Psoas muscle (tissue), 8 donors: ENCODE measurements around the gene STARD5. TPM values are rescaled to one million over a fixed set of nuclear protein-coding genes. Genes with fewer than 3 reads are reported as not detected.

Experiments used
- ATAC-seq, 4 donors: fragments of 200-7000 bp; cut with Tn5 transposase; one replicate each; pipeline ENCODE4 v1.9.1; 2020; ENCODE audit warnings: moderate library complexity in 3 of 4, mild to moderate bottlenecking in 2 of 4
- DNase-seq, 2 donors: peaks; one replicate each; pipeline ENCODE4 v3.0.0-alpha.2; 2020
- H3K27ac ChIP-seq: fragments of 200-600 bp; one replicate; pipeline ENCODE4 v1.8.0; 2022
- H3K27me3 ChIP-seq, 3 donors: fragments of 200-600 bp in 1 of 3; one replicate each; pipeline versions ENCODE4 v1.6.1 to v1.8.0; 2013 to 2022; ENCODE audit warnings: low read length in 2 of 3, mild to moderate bottlenecking in 2 of 3, moderate library complexity in 1 of 3; ENCODE audit not compliant: insufficient read depth in 3 of 3
- H3K36me3 ChIP-seq, 2 donors: fragments of 200-600 bp in 1 of 2; one replicate each; pipeline versions ENCODE4 v1.6.1 to v1.8.0; 2013 to 2022; ENCODE audit warnings: low read depth in 1 of 2, mild to moderate bottlenecking in 1 of 2, moderate library complexity in 1 of 2; ENCODE audit not compliant: insufficient read depth in 1 of 2
- H3K4me1 ChIP-seq: fragments of 200-600 bp; one replicate; pipeline ENCODE4 v1.8.0; 2022
- H3K4me3 ChIP-seq: fragments of 200-600 bp; one replicate; pipeline ENCODE4 v1.8.0; 2022; ENCODE audit warnings: mild to moderate bottlenecking
- H3K9me3 ChIP-seq: fragments of 200-600 bp; one replicate; pipeline ENCODE4 v1.8.0; 2022
- WGBS, 3 donors: extraction: QIAGEN DNeasy Blood & Tissue Kit; methylation state at CpG; one replicate each; pipeline versions ENCODE4 v1.1.6 to v1.1.7; 2013; 5-methylcytosine and 5-hydroxymethylcytosine counted together
- intact Hi-C, 2 donors: fragments of 100-400 bp; cut with DNase I; formaldehyde crosslinking; loops; one replicate each; pipeline versions ENCODE4 v1.11.0 to v1.14.2; 2022
- polyA plus RNA-seq, 3 donors: library from polyadenylated mRNA; stranded (reverse); fragments of 200-250 nt; gene quantifications; one replicate each; pipeline ENCODE4 v1.2.3, GENCODE V29; 2013
- total RNA-seq, 4 donors: library from RNA; stranded (reverse); fragmentation: NEBNext Ultra II Directional in 2 of 4; extraction: Animal tissue kit (Norgen Biotek cat#: 25700) in 2 of 4; gene quantifications; one replicate each; pipeline versions ENCODE4 v1.2.1 to v1.2.4, GENCODE V29; 2021 to 2023
- TF ChIP-seq, protein P1 (sequence below): fragments of 200-600 bp; IDR thresholded peaks from one replicate; pipeline ENCODE4 v1.8.0; 2022; ENCODE audit warnings: antibody characterized with exemption
- donor health status: healthy with polysubstance abuse.
- donor health status: DM: no; HTN: no; CAD: no; lungs with moderate emphysema.
- donor health status: Bipolar disorder and iron deficiency.
- donor health status: healthy.
- donor health status: DM: yes; HTN: yes; CAD: no.
- donor health status: DM: no; HTN: no; CAD: no.
- donor health status: DM: no; HTN: no; CAD: no.
- donor health status: DM: yes; HTN: yes; CAD: no.

The STARD5 gene
- total and polyA plus RNA-seq, 7 donors, result 0.25 to 1.9 (median 0.64) TPM

DNA sequence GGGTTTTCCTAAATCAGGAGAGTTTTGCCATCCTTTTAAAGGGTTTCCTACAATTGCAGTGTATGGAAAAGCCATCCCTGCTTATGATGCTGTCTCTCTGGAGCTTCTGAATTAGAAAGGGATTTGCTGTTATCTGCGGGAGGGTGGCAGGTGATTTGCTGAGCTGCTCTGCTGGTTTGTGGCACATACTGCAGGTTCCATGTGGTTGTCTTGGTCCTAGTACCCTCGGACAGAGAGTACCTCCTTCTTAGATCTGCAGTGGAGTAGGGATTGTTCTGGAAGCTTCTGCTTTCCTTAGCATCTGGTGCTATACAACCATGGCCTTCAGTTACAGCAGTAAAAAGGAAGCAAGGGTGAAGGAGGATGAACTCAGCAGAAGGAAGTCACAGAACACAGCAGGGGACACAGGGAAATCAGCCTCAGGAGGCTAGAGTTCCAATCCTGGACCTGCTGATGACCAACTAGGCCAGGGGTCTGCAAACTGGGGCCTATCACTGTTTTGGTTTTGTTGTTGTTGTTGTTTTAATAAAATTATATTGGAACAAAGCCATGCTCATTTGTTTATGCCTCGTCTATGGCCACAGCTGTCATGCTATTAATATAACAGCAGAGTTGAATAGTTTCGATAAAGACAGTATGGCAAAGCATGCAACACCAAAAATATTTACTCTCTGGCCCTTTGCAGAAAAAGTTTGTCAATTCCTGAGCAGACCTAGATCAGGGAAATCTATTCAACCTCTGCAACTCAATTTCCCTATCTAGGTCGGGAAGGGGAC is 39.5 kb downstream of the STARD5 start:
- no peaks in the 10 kb centered on the region for H3K27me3 ChIP-seq
- ATAC-seq (no peak), DNase-seq (no peak)
- no peak overlapping the region for H3K27ac ChIP-seq
- no peaks in the 10 kb centered on the region for H3K4me1 ChIP-seq
- no peaks in the 10 kb centered on the region for H3K36me3 ChIP-seq
- H3K4me3 ChIP-seq, result no peak overlapping the region
- 51 to 53% (median 52%) methylated on average over 5 of the region's 5 CpGs for WGBS, 3 donors
- no peaks in the 10 kb centered on the region for H3K9me3 ChIP-seq
- intact Hi-C loops, result no loop called here
- TF ChIP-seq, protein P1, sequence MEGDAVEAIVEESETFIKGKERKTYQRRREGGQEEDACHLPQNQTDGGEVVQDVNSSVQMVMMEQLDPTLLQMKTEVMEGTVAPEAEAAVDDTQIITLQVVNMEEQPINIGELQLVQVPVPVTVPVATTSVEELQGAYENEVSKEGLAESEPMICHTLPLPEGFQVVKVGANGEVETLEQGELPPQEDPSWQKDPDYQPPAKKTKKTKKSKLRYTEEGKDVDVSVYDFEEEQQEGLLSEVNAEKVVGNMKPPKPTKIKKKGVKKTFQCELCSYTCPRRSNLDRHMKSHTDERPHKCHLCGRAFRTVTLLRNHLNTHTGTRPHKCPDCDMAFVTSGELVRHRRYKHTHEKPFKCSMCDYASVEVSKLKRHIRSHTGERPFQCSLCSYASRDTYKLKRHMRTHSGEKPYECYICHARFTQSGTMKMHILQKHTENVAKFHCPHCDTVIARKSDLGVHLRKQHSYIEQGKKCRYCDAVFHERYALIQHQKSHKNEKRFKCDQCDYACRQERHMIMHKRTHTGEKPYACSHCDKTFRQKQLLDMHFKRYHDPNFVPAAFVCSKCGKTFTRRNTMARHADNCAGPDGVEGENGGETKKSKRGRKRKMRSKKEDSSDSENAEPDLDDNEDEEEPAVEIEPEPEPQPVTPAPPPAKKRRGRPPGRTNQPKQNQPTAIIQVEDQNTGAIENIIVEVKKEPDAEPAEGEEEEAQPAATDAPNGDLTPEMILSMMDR, result no peak

DNA sequence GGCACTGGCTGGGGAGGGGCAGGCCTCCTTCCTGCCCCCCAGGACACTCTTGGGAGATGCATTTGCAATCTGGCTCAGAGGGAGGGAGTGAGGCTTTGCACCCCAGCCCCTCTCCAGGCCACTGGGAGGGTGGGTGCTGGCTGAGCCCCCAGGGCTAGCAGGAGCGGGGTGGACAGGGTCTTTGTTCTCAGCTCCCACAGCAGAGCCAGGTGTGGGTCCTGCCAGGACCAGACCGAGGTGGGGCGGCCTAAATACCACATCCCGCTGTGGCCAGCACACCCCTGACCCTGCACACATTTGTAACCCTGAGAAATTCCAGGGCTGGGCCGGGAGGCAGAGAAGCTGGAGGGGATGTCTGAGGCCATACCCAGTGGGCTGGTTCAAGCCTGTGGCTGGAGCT is 41.0 kb downstream of the STARD5 start:
- Histone ChIP-seq H3K4me3 (no peak overlapping the region), H3K36me3 (no peaks in the 10 kb centered on the region), H3K9me3 (no peaks in the 10 kb centered on the region), H3K4me1 (no peaks in the 10 kb centered on the region), H3K27me3 (no peaks in the 10 kb centered on the region), H3K27ac (no peak overlapping the region)
- TF ChIP-seq, protein P1, result no peak
- WGBS, 3 donors, result 85 to 95% (median 90%) methylated on average over 5 of the region's 5 CpGs
- DNase-seq, result no peak
- intact Hi-C loops, result no loop called here
- ATAC-seq, result no peak

DNA sequence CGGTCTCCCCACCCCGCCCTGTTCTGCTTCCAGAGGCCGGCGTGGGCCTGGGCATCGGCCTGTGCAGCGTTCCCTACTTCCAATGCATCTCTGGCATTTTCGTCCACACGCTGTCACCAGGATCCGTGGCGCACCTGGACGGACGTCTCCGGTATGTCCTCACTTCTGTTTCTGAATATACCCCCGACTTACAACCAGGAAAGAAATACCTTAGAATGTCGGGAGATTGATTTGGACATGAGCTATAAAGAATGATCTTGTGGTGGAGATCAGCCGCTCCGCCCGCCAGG is 41.4 kb downstream of the STARD5 start:
- intact Hi-C loops, result no loop called here

DNA sequence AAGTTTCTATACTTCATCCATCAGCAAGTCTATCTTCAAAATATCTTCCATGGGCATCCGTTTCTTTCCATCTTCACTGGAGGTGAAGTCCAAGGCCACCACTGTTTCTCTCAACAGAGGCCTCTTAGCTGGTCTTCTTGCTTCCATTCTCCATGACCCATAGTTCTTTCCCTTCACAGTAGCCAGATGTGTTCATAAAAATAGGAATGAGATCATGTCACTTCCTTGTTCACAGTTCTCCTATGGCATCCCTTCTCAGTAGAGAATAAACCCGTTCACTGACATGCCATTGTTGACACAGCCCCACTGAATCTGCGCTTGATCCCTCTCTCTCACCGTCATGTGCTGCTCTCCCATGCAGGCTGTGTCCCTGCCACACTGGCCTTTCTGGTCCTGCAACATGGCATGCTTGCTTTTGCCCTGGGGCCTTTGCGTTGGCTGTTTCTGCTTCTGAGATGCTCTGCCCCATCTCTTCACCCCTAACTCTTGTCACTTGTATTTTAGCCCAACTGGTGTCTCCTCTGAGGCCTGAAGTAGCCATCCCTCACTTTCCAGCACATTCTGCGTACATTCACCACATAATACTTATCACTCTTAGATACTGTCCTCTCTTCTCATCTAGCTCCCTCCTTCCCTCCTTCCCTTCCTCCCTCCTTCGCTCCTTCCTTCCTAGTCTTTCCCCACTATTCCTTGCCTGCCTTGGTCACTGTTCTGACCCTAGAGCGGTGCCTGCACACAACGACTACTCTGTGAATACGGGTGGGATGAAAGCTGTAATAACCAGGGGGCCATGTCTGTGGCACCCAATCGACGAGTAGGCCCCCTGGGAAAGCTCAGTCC is 42.0 kb downstream of the STARD5 start:
- H3K27ac ChIP-seq, result no peak overlapping the region
- TF ChIP-seq, protein P1, result no peak
- H3K4me1 ChIP-seq, result no peaks in the 10 kb centered on the region
- H3K4me3 ChIP-seq, result no peak overlapping the region
- no peaks in the 10 kb centered on the region for H3K36me3 ChIP-seq
- no peaks in the 10 kb centered on the region for H3K9me3 ChIP-seq
- no peak for DNase-seq
- H3K27me3 ChIP-seq, result no peaks in the 10 kb centered on the region
- WGBS, 3 donors, result 89 to 91% (median 90%) methylated on average over 12 of the region's 12 CpGs
- intact Hi-C loops, result no loop called here
- no peak for ATAC-seq

More for the DNA sequence above, 41.4 kb downstream of the STARD5 start:
- ATAC-seq (no peak), DNase-seq (no peak)
- Histone ChIP-seq H3K36me3 (no peaks in the 10 kb centered on the region), H3K4me3 (no peak overlapping the region), H3K9me3 (no peaks in the 10 kb centered on the region), H3K4me1 (no peaks in the 10 kb centered on the region), H3K27ac (no peak overlapping the region), H3K27me3 (no peaks in the 10 kb centered on the region)
- WGBS, 3 donors, result 93 to 96% (median 95%) methylated on average over 18 of the region's 18 CpGs
- TF ChIP-seq, protein P1, result no peak
